ENCODE measurements around the gene KNSTRN.

Gene KNSTRN

DNA sequence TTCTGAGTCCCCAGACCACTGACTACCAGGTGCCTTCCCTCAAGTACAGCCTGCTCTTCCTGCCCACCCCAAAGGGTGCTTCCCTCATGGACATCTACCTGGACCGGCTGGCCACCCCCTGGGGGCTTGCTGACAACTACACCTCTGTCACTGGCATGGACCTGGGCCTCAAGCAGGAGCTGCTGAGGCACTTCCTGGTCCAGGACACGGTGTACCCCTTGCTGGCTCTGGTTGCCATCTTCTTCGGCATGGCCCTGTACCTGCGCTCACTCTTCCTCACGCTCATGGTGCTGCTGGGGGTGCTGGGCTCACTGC, 15.2 kb upstream of the KNSTRN start:
- no peak for DNase-seq

DNA sequence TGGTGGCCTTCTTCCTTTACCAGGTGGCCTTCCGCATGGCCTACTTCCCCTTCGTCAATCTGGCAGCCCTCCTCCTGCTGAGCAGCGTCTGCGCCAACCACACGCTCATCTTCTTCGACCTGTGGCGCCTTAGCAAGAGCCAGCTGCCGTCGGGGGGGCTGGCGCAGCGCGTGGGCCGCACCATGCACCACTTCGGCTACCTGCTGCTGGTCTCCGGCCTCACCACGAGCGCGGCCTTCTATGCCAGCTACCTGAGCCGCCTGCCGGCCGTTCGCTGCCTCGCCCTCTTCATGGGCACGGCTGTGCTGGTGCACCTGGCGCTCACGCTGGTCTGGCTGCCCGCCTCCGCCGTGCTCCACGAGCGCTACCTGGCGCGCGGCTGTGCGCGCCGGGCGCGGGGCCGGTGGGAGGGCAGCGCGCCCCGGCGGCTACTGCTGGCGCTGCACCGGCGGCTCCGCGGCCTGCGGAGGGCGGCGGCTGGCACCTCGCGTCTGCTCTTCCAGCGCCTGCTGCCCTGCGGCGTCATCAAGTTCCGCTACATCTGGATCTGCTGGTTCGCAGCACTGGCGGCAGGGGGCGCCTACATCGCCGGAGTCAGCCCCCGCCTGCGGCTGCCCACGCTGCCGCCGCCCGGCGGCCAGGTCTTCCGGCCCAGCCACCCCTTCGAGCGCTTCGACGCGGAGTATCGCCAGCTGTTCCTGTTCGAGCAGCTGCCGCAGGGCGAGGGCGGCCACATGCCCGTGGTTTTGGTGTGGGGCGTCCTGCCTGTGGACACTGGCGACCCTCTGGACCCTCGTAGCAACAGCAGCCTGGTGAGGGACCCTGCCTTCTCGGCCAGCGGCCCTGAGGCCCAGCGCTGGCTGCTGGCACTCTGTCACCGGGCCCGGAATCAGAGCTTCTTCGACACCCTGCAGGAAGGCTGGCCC, 14.6 kb upstream of the KNSTRN start:
- peak; percentile 82 for DNase-seq

DNA sequence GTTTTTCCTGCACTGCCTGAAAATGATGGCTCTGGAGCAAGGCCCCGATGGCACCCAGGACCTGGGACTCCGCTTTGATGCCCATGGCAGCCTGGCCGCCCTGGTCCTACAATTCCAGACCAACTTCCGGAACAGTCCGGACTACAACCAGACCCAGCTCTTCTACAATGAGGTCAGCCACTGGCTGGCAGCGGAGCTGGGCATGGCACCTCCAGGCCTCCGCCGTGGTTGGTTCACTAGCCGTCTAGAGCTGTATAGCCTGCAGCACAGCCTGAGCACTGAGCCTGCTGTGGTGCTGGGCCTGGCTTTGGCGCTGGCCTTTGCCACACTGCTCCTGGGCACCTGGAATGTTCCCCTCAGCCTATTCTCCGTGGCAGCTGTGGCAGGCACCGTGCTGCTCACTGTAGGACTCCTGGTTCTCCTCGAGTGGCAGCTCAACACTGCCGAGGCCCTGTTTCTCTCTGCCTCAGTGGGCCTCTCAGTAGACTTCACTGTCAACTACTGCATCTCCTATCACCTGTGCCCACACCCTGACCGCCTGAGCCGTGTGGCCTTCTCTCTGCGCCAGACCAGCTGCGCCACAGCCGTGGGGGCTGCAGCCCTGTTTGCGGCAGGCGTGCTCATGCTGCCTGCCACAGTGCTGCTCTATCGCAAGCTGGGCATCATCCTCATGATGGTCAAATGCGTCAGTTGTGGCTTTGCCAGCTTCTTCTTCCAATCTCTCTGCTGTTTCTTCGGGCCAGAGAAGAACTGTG, 13.6 kb upstream of the KNSTRN start:
- no peak for DNase-seq

GRCh38 chr15:40369474-40369869, 13.0 kb upstream of the KNSTRN start:
- no peak for DNase-seq

GRCh38 chr15:40369971-40370370, 12.6 kb upstream of the KNSTRN start:
- DNase-seq: no peak

- DNase-seq: peak; percentile 25
These were observed 9.5 kb upstream of the KNSTRN start for GRCh38 chr15:40372981-40373380.

- DNase-seq: no peak
These were observed 4.9 kb upstream of the KNSTRN start for GRCh38 chr15:40377606-40378005.

- DNase-seq: no peak
These were observed 3.1 kb upstream of the KNSTRN start for GRCh38 chr15:40379374-40379773.

DNA sequence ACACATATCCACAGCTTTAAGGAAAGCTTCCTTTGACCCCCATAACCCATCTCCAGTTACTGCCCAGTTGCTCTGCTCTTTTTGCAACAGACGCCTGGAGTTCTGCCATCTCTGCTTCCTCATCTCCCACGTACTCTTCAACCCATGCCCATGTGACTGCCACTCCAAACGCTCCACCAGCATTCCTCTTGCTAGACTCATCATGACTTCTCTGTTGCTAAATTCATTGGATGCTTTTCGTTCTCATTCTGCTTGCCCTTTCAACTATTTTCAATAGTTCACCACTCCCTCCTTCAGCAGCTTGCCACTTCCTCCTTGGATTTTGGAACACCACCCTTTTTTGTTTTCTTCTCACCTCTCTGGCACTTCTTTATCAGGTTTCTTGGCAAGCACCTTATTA, 2.7 kb upstream of the KNSTRN start:
- peak; percentile 92 for DNase-seq

- DNase-seq: no peak
These were observed 1.9 kb upstream of the KNSTRN start for GRCh38 chr15:40380636-40381035.

DNA sequence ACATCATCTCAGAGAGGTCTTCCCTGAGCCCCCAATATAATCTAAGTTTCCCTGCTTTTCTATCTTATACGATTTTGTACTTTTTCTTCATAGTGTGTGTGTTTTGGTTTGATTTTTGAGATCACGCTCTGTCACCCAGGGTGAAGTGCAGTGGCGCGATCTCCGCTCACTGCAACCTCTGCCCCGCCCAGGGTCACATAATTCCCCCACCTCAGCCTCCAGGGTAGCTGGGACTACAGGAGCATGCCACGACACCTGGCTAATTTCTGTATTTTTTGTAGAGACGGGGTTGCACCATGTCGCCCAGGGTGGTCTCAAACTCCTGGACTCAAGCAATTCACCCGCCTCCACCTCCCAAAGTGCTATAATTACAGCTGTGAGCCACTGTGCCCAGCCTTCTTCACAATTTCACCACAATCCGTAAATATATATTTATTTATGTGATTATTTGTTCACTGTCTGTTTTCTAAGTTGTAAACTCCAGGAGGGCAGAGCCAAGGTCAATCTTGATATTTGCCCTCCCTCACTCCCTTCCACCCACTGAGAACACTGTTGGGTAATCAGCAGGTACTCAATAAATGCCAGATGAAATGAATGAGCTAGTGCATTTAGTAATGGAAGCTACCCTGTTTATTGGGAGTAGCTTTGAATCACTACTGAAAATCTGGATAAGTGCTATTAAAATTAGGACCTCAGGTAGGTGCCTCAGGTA, 547 bp upstream of the KNSTRN start:
- DNase-seq: no peak

GRCh38 chr15:40386480-40386879, 4.0 kb downstream of the KNSTRN start:
- DNase-seq: no peak

GRCh38 chr15:40388941-40389823, 6.7 kb downstream of the KNSTRN start:
- DNase-seq: no peak

DNA sequence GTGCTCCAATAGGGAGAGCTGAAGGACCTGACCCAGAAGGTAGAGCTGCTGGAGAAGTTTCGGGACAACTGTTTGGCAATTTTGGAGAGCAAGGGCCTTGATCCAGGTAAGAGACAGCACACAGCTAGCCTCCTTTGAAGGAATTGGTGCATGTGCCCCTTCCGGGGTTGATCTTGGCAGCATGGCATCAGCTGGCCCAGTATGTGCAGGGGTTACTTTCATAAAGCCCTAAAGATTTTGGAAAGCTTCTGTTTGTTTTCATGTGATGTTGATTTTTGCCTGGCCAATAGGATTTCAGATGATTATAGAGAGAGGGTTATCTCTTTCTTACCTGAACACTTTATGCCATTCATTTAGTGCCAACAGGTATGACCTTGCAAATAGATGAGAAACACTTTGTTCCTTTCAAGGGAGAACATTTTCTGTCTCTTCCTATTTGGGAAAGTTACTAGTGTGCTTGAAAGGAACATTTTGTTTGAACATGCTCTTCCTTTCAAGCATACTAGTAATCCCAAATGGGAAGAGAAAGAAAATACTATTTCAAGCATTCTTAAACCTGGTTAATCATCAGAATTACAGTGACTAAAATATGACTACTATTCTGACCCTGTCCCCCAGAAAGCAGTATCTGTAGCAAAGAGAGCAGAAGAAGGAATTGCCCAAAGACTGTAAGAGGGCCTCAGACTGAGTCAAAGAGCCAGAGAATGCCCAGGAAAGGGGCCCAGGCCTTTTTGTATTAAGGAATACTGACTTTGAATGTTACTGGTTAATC, 7.5 kb downstream of the KNSTRN start:
- no peak for DNase-seq

GRCh38 chr15:40392986-40393948, 10.7 kb downstream of the KNSTRN start:
- DNase-seq: peak; percentile 43

DNA sequence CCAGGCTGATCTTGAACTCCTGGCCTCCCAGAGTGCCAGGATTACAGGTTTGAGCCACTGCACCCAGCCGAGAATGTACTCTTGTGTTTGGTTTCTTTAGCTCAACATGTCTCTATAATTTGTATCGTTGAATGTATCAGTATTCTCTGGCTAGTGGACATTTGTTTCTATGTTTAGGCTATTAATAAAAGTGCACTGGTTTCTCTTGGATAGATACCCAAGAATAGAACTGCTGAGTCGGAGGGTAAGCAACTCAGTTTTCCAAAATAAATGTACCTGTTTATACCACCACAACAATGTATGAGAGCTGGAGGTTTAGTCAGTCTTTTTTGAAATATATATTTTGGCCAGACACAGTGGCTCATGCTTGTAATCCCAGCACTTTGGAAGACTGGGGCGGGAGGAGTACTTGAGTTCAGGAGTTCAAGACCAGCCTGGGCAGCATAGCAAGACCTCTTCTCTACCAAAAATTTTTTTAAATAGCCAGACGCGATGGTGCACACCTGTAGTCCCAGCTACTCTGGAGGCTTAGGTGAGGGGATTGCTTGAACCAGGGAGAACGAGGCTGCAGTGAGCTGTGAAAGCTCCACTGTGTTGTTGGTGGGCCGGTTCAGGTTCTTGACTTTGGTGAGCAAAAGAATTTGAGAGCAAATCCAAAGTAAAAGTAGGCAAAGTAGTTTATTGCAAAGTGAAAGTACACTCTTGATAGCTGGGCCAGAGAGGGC, 15.3 kb downstream of the KNSTRN start:
- DNase-seq: no peak

DNA sequence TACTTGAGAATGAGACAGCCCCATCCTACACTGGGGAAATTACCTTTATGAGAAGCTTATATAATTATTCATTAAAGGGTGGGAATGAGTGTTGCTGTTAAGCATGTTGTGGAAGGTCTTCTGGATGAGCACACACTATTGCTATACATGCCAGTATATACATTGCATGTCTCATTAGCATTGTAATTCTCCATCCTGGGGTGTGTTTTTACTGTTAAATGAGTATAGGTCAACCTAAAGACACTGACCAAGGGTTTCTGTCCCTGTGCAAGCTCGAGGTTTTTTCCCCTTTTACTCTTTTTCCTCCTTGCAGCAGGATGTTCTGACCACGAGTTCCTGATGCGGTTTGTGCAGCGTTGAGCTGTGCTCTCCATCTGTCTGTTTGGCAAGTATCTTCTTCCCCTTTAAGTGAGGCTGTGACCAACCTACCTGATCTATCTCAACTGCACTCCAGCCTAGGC, 15.9 kb downstream of the KNSTRN start:
- DNase-seq: no peak

DNA sequence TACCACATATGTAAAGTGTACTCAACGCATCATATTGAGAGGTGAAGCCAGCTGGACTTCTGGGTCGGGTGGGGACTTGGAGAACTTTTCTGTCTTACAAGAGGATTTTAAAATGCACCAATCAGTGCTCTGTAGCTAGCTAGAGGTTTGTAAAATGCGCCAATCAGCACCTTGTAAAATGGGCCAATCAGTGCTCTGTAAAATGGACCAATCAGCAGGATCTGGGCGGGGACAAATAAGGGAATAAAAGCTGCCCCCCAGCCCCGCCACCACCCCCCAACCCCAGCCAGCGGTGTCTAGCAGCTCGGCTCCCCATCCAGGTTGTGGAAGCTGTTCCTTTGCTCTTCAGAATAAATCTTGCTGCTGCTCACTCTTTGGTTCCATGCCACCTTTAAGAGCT, 16.8 kb downstream of the KNSTRN start:
- no peak for DNase-seq

GRCh38 chr15:40405501-40406381, 23.2 kb downstream of the KNSTRN start, which contains the start of gene IVD:
TSS of gene IVD (plus strand) at chr15:40405795. CDS start at chr15:40405828, 33 bp downstream.
- DNase-seq: peak; percentile 95

Data from fibroblast of skin of right biceps (primary cell).